Fibroblast of lung (primary cell): Measurements from ENCODE around the gene SPTBN1.

Source experiments
- EZH2 ChIP-seq: IDR thresholded peaks from 2 replicates; pipeline ENCODE4 v1.5.1; 2012; ENCODE audit warnings: low read length, control low read depth, mild to moderate bottlenecking; ENCODE audit errors: missing control alignments
- TF ChIP-seq, protein P1 (sequence below), 2 donors: IDR thresholded peaks in 1 of 2; conservative IDR thresholded peaks in 1 of 2; 1 replicate in 1 of 2; 2 replicates in 1 of 2; pipeline ENCODE4 v1.5.1; 2011 to 2012; ENCODE audit warnings: low read length in 2 of 2, control low read depth in 1 of 2, inconsistent platforms in 1 of 2, low read depth in 1 of 2, mild to moderate bottlenecking in 1 of 2

GRCh38 chr2:54549917-54550518, 93.9 kb downstream of the SPTBN1 start:
- TF ChIP-seq, protein P1, sequence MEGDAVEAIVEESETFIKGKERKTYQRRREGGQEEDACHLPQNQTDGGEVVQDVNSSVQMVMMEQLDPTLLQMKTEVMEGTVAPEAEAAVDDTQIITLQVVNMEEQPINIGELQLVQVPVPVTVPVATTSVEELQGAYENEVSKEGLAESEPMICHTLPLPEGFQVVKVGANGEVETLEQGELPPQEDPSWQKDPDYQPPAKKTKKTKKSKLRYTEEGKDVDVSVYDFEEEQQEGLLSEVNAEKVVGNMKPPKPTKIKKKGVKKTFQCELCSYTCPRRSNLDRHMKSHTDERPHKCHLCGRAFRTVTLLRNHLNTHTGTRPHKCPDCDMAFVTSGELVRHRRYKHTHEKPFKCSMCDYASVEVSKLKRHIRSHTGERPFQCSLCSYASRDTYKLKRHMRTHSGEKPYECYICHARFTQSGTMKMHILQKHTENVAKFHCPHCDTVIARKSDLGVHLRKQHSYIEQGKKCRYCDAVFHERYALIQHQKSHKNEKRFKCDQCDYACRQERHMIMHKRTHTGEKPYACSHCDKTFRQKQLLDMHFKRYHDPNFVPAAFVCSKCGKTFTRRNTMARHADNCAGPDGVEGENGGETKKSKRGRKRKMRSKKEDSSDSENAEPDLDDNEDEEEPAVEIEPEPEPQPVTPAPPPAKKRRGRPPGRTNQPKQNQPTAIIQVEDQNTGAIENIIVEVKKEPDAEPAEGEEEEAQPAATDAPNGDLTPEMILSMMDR (conservative IDR thresholded peaks at IDR 0.05 in 1 of 2, IDR thresholded peaks at IDR 0.05 in 1 of 2; ENCODE audit: low read depth in 1 of 2, low read length in 2 of 2) = no peak
- no peak for TF ChIP-seq EZH2
